GM12878 (cell line): ENCODE data around the gene PROSER3. TPM values are rescaled to one million over a fixed set of nuclear protein-coding genes. Genes with fewer than 3 reads are reported as not detected.

Source experiments
- ATAC-seq: fragments of 200-7000 bp; cut with Tn5 transposase; 3 replicates; pipeline ENCODE4 v1.9.1; 2020; ENCODE audit warnings: mild to moderate bottlenecking, moderate library complexity
- BruUV-seq: library from RNA; stranded (reverse); fragments of 400-500 nt; replicated peaks from 2 replicates; lab custom pipeline; 2021; lab: Mats Ljungman, UMichigan
- CTCF ChIA-PET: fragments of 300-600 bp; sonication (Branson Sonifier 250); formaldehyde crosslinking; extraction: SDS; loops from one replicate; lab custom pipeline; 2021; ENCODE audit warnings: inconsistent platforms; lab: Yijun Ruan, JAX
- POLR2A ChIA-PET: fragments of 350-600 bp; formaldehyde crosslinking; extraction: SDS; loops from one replicate; lab custom pipeline; 2021; ENCODE audit warnings: inconsistent platforms; lab: Charles Lee
- RAD21 ChIA-PET: fragments of 300-600 bp; sonication (Branson Sonifier 250); formaldehyde crosslinking; loops from one replicate; lab custom pipeline; 2023; ENCODE audit warnings: antibody characterized with exemption; ENCODE audit not compliant: unreplicated experiment; lab: Charles Lee
- SMC1A ChIA-PET: fragments of 300-600 bp; sonication (Branson Sonifier 250); formaldehyde crosslinking; loops from one replicate; lab custom pipeline; 2023; ENCODE audit not compliant: unreplicated experiment, uncharacterized antibody; lab: Charles Lee
- DNase-seq: peaks from one replicate; pipeline ENCODE4 v3.0.0-alpha.2; 2011; ENCODE audit warnings: low read depth, low spot score
- FAIRE-seq: peaks from 3 replicates; lab custom pipeline; 2011; peaks lifted over from hg19 to GRCh38; lab: Jason Lieb, UNC
- H2AFZ ChIP-seq: 2 replicates; pipeline ENCODE4 v1.6.0; 2011; ENCODE audit warnings: low read depth, low read length, control low read depth; ENCODE audit not compliant: control insufficient read depth
- H3K27ac ChIP-seq: 2 replicates; pipeline ENCODE4 v1.5.1; 2011; ENCODE audit warnings: control low read depth; ENCODE audit not compliant: control insufficient read depth, insufficient read depth
- H3K27me3 ChIP-seq, 2 experiments: replicated peaks in 1 of 2; 2 replicates each; pipeline versions ENCODE4 v1.6.0 to v1.6.1; 2011; ENCODE audit warnings: low read length in 1 of 2; ENCODE audit not compliant: control insufficient read depth in 2 of 2, insufficient read depth in 2 of 2
- H3K36me3 ChIP-seq, 2 experiments: 2 replicates each; pipeline ENCODE4 v1.5.1; 2011; ENCODE audit warnings: low read length in 1 of 2; ENCODE audit not compliant: control insufficient read depth in 2 of 2, insufficient read depth in 2 of 2
- H3K4me1 ChIP-seq: 2 replicates; pipeline ENCODE4 v1.6.1; 2011; ENCODE audit warnings: mild to moderate bottlenecking, low read length, moderate library complexity, mixed read lengths; ENCODE audit not compliant: control insufficient read depth, insufficient read depth
- H3K4me2 ChIP-seq: 2 replicates; pipeline ENCODE4 v1.6.0; 2011; ENCODE audit warnings: control low read depth; ENCODE audit not compliant: control insufficient read depth, insufficient read depth
- H3K4me3 ChIP-seq: fragments of 200-600 bp; sonication (generic); 2 replicates; pipeline ENCODE4 v1.5.1; 2016
- H3K79me2 ChIP-seq: 2 replicates; pipeline ENCODE4 v1.6.0; 2011; ENCODE audit warnings: low read length; ENCODE audit not compliant: control insufficient read depth, insufficient read depth
- H3K9ac ChIP-seq: 2 replicates; pipeline ENCODE4 v1.8.0; 2011; ENCODE audit warnings: low read length, control low read depth, mixed read lengths; ENCODE audit not compliant: control insufficient read depth, insufficient read depth
- H3K9me3 ChIP-seq: replicated peaks from 3 replicates; pipeline ENCODE4 v1.5.1; 2011; ENCODE audit warnings: mild to moderate bottlenecking, low read length; ENCODE audit not compliant: control insufficient read depth, insufficient read depth
- H4K20me1 ChIP-seq: 2 replicates; pipeline ENCODE4 v1.6.0; 2011; ENCODE audit not compliant: control insufficient read depth, insufficient read depth
- ATF2 ChIP-seq: IDR thresholded peaks from 2 replicates; pipeline ENCODE4 v1.6.1; 2012; ENCODE audit warnings: low read length, inconsistent platforms
- BMI1 ChIP-seq: fragments of 450-650 bp; IDR thresholded peaks from 2 replicates; pipeline ENCODE4 v1.6.1; 2016; ENCODE audit warnings: mild to moderate bottlenecking, moderate library complexity, borderline replicate concordance
- EP300 ChIP-seq, 2 experiments: fragments of 150-350 bp in 1 of 2; IDR thresholded peaks; 2 replicates each; pipeline ENCODE4 v1.6.1; 2011 to 2012; ENCODE audit warnings: low read depth in 2 of 2, low read length in 2 of 2, borderline replicate concordance in 1 of 2, improper control_type of control experiment in 1 of 2, inconsistent platforms in 1 of 2; ENCODE audit not compliant: control insufficient read depth in 1 of 2
- FOXM1 ChIP-seq: IDR thresholded peaks from 2 replicates; pipeline ENCODE4 v1.6.1; 2012; ENCODE audit warnings: low read depth, mild to moderate bottlenecking, inconsistent platforms, low read length, moderate library complexity
- IRF5 ChIP-seq: fragments of 450-650 bp; IDR thresholded peaks from 2 replicates; pipeline ENCODE4 v1.6.1; 2017; ENCODE audit warnings: borderline replicate concordance
- NR2C1 ChIP-seq: fragments of 450-650 bp; IDR thresholded peaks from 2 replicates; pipeline ENCODE4 v1.6.1; 2017; ENCODE audit warnings: antibody characterized with exemption, mild to moderate bottlenecking, moderate library complexity
- PAX5 ChIP-seq: IDR thresholded peaks from 2 replicates; pipeline ENCODE4 v1.6.1; 2011; ENCODE audit warnings: low read depth, low read length, borderline replicate concordance
- RAD21 ChIP-seq: IDR thresholded peaks from 2 replicates; pipeline ENCODE4 v1.6.1; 2011; ENCODE audit warnings: mild to moderate bottlenecking, low read depth, low read length, moderate library complexity; ENCODE audit not compliant: insufficient read depth
- SIN3A ChIP-seq: IDR thresholded peaks from 2 replicates; pipeline ENCODE4 v1.6.1; 2012; ENCODE audit warnings: low read depth, low read length, improper control_type of control experiment
- USF2 ChIP-seq: IDR thresholded peaks from 2 replicates; pipeline ENCODE4 v1.6.1; 2011; ENCODE audit warnings: low read depth, low read length, improper control_type of control experiment, borderline replicate concordance
- ZBTB33 ChIP-seq: fragments of 450-650 bp; IDR thresholded peaks from 2 replicates; pipeline ENCODE4 v1.6.1; 2017; ENCODE audit warnings: mild to moderate bottlenecking
- ZNF24 ChIP-seq: fragments of 450-650 bp; IDR thresholded peaks from 2 replicates; pipeline ENCODE4 v1.6.1; 2017; ENCODE audit warnings: antibody characterized with exemption, mild to moderate bottlenecking
- ZNF592 ChIP-seq: fragments of 450-650 bp; IDR thresholded peaks from 2 replicates; pipeline ENCODE4 v1.6.1; 2017; ENCODE audit warnings: mild to moderate bottlenecking, moderate library complexity
- WGBS: methylation state at CpG from one replicate; pipeline ENCODE4 v1.1.6; 2016; ENCODE audit warnings: low lambda C conversion rate; ENCODE audit not compliant: insufficient replicate concordance, insufficient coverage; ENCODE audit errors: missing lambda C conversion rate; 5-methylcytosine and 5-hydroxymethylcytosine counted together
- in situ Hi-C: fragments of 300-500 bp; cut with MboI; formaldehyde crosslinking; loops from 9 replicates; pipeline ENCODE4 v1.14.3; 2018; ENCODE audit warnings: mixed read lengths
- intact Hi-C: fragments of 100-400 bp; cut with micrococcal nuclease; formaldehyde crosslinking; loops from one replicate; pipeline ENCODE4 v1.14.2; 2022; ENCODE audit not compliant: unreplicated experiment
- polyA plus RNA-seq, 11 experiments: library from polyadenylated mRNA; depleted of rRNA in 4 of 11; unstranded in 6 of 11; stranded (reverse) in 5 of 11; fragments of >200 nt; fragmentation: Nextera tagmentation in 4 of 11; fragmentation: Illumina TruSeq in 1 of 11; extraction: Ambion mirVana in 4 of 11; extraction: Trizol in 1 of 11; gene quantifications; 1 replicate in 1 of 11; 2 replicates in 10 of 11; pipeline versions ENCODE4 v1.2.1 to v1.2.3, GENCODE V29; 2011 to 2016; ENCODE audit warnings: inconsistent platforms in 2 of 11, missing spikeins in 2 of 11, low read depth in 1 of 11
- total RNA-seq, 4 experiments: library from RNA; depleted of rRNA in 3 of 4; stranded (reverse); fragments of >200 nt in 3 of 4; fragmentation: Illumina TruSeq in 1 of 4; extraction: Trizol in 1 of 4; gene quantifications; 2 replicates each; pipeline versions ENCODE4 v1.2.1 to v1.2.3, GENCODE V29; 2013 to 2021

PROSER3 gene
- total and polyA plus RNA-seq, 10 of the 15 experiments (the other 5 are each of a cell fraction or from before 2014, with no cell fraction given): 0.85 to 25.1 (median 9.6) TPM

- no peak for TF ChIP-seq ZNF592
Observed at GRCh38 chr19:35721374-35721773, 36.6 kb upstream of the PROSER3 start (continued).

GRCh38 chr19:35722461-35722860, 35.5 kb upstream of the PROSER3 start:
- POLR2A ChIA-PET: no interaction called here
- RAD21 ChIA-PET: no interaction called here
- no peak overlapping the region for H3K27ac ChIP-seq
- no peak overlapping the region for H3K9ac ChIP-seq
- H4K20me1 ChIP-seq: no peaks in the 10 kb centered on the region; the same call in 1 of the 2 replicates
- peaks cover 10% of the 10 kb centered on the region for H3K4me1 ChIP-seq
- peaks cover 19% of the 10 kb centered on the region for H3K79me2 ChIP-seq
- in situ Hi-C loops (no loop called here), intact Hi-C loops (no loop called here)
- H3K4me2 ChIP-seq: no peak overlapping the region
- CTCF ChIA-PET: no interaction called here
- H3K9me3 ChIP-seq: no peaks in the 10 kb centered on the region
- H3K36me3 ChIP-seq: peaks cover 27 to 37% of the 10 kb centered on the region in 2 experiments
- H3K4me3 ChIP-seq: no peak overlapping the region
- H2AFZ ChIP-seq: no peak overlapping the region
- WGBS: 100% methylated on average over 14 of the region's 14 CpGs
- FAIRE-seq: no peak
- ATAC-seq: no peak
- no peak for DNase-seq
- no TSS peak for BruUV-seq
- no peaks in the 10 kb centered on the region for H3K27me3 ChIP-seq
- SMC1A ChIA-PET: no interaction called here
- no peak for TF ChIP-seq SIN3A
- no peak for TF ChIP-seq ZNF24
- no peak for TF ChIP-seq BMI1
- TF ChIP-seq FOXM1: no peak
- no peak for TF ChIP-seq IRF5
- no peak for TF ChIP-seq RAD21
- no peak for TF ChIP-seq PAX5
- TF ChIP-seq ZBTB33: no peak
- no peak for TF ChIP-seq USF2
- no peak for TF ChIP-seq ATF2
- TF ChIP-seq EP300 (IDR thresholded peaks at IDR 0.05; ENCODE audit: borderline replicate concordance in 1 of 2, control insufficient read depth in 1 of 2, low read depth in 2 of 2, low read length in 2 of 2): no peak
- no peak for TF ChIP-seq NR2C1
